HEK293T (cell line): ENCODE results near the gene FAM149B1.
A peak's percentile ranks its signal among the peaks of the same experiment; 100 is the strongest.

Source experiments
- CTCF ChIA-PET: fragments of 350-600 bp; formaldehyde crosslinking; extraction: SDS; loops from one replicate; lab custom pipeline; 2021; ENCODE audit warnings: antibody characterized with exemption, inconsistent platforms; lab: Yijun Ruan, JAX
- POLR2A ChIA-PET: fragments of 350-600 bp; formaldehyde crosslinking; extraction: SDS; loops from one replicate; lab custom pipeline; 2020; ENCODE audit warnings: antibody characterized with exemption, inconsistent platforms; lab: Yijun Ruan, JAX
- DNase-seq: peaks from one replicate; pipeline ENCODE4 v3.0.0; 2012; ENCODE audit warnings: mixed read lengths; ENCODE audit errors: extremely low spot score
- ARNT ChIP-seq: fragments of 450-650 bp; IDR thresholded peaks from 2 replicates; pipeline ENCODE4 v1.6.1; 2017; ENCODE audit warnings: mild to moderate bottlenecking
- BHLHE40 ChIP-seq: fragments of 450-650 bp; IDR thresholded peaks from 2 replicates; pipeline ENCODE4 v1.6.1; 2016; ENCODE audit warnings: mild to moderate bottlenecking, moderate library complexity, borderline replicate concordance
- CTBP1 ChIP-seq: fragments of 450-650 bp; IDR thresholded peaks from 2 replicates; pipeline ENCODE4 v1.6.1; 2016; ENCODE audit warnings: borderline replicate concordance
- ELF4 ChIP-seq: fragments of 450-650 bp; IDR thresholded peaks from 2 replicates; pipeline ENCODE4 v1.6.1; 2017; ENCODE audit warnings: antibody characterized with exemption
- FOXA1 ChIP-seq: fragments of 450-650 bp; IDR thresholded peaks from 2 replicates; pipeline ENCODE4 v1.6.1; 2016; ENCODE audit warnings: mild to moderate bottlenecking
- FOXK2 ChIP-seq: fragments of 450-650 bp; IDR thresholded peaks from 2 replicates; pipeline ENCODE4 v1.6.1; 2016; ENCODE audit warnings: mild to moderate bottlenecking
- FOXM1 ChIP-seq: fragments of 450-650 bp; IDR thresholded peaks from 2 replicates; pipeline ENCODE4 v1.6.1; 2017; ENCODE audit warnings: mild to moderate bottlenecking, borderline replicate concordance
- HDGF ChIP-seq: fragments of 450-650 bp; IDR thresholded peaks from 2 replicates; pipeline ENCODE4 v1.6.1; 2017; ENCODE audit warnings: antibody characterized with exemption, borderline replicate concordance
- L3MBTL2 ChIP-seq: fragments of 450-650 bp; conservative IDR thresholded peaks from 2 replicates; pipeline ENCODE4 v1.6.1; 2016; ENCODE audit warnings: mild to moderate bottlenecking
- LEF1 ChIP-seq: fragments of 450-650 bp; IDR thresholded peaks from 2 replicates; pipeline ENCODE4 v1.6.1; 2017; ENCODE audit warnings: mild to moderate bottlenecking, borderline replicate concordance
- NFRKB ChIP-seq: fragments of 450-650 bp; IDR thresholded peaks from 2 replicates; pipeline ENCODE4 v1.6.1; 2016; ENCODE audit warnings: mild to moderate bottlenecking, moderate library complexity
- SP1 ChIP-seq: fragments of 450-650 bp; IDR thresholded peaks from 2 replicates; pipeline ENCODE4 v1.6.1; 2017
- SUZ12 ChIP-seq: fragments of 450-650 bp; IDR thresholded peaks from 2 replicates; pipeline ENCODE4 v1.6.1; 2016; ENCODE audit warnings: mild to moderate bottlenecking
- TARDBP ChIP-seq: fragments of 450-650 bp; IDR thresholded peaks from 2 replicates; pipeline ENCODE4 v1.6.1; 2016
- ZNF384 ChIP-seq: fragments of 450-650 bp; IDR thresholded peaks from 2 replicates; pipeline ENCODE4 v1.6.1; 2016
- TF ChIP-seq, protein P1 (sequence below): fragments of 450-650 bp; IDR thresholded peaks from 2 replicates; pipeline ENCODE4 v1.6.1; 2016

Gene FAM149B1

GRCh38 chr10:73167783-73168464 is at the start of gene FAM149B1, which contains the start of gene ECD:
Gene FAM149B1, plus strand, starts transcription at chr10:73168119. Its CDS starts 221 bp downstream, at chr10:73168340.
Gene ECD, minus strand, starts transcription at chr10:73168008. Its CDS starts 4,071 bp downstream, at chr10:73163937.
- TF ChIP-seq ELF4: peak; percentile 73
- TF ChIP-seq, protein P1, sequence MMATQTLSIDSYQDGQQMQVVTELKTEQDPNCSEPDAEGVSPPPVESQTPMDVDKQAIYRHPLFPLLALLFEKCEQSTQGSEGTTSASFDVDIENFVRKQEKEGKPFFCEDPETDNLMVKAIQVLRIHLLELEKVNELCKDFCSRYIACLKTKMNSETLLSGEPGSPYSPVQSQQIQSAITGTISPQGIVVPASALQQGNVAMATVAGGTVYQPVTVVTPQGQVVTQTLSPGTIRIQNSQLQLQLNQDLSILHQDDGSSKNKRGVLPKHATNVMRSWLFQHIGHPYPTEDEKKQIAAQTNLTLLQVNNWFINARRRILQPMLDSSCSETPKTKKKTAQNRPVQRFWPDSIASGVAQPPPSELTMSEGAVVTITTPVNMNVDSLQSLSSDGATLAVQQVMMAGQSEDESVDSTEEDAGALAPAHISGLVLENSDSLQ: no peak
- TF ChIP-seq ZNF384: no peak
- no peak for TF ChIP-seq TARDBP
- TF ChIP-seq L3MBTL2: peak; percentile 34
- peak; percentile 89 for DNase-seq
- POLR2A ChIA-PET: interaction anchor here (0.7 to 2.3 kb wide), 9 partner anchors 10 to 78 kb away, joined by 3 to 13 read pairs (median 4); partner anchors contain the start of genes DNAJC9, NUDT13 and P4HA1
- CTCF ChIA-PET: interaction anchor here (1.4 kb wide), 1 partner anchor 9 kb away, joined by 7 read pairs; no protein-coding TSS in a partner anchor

DNA sequence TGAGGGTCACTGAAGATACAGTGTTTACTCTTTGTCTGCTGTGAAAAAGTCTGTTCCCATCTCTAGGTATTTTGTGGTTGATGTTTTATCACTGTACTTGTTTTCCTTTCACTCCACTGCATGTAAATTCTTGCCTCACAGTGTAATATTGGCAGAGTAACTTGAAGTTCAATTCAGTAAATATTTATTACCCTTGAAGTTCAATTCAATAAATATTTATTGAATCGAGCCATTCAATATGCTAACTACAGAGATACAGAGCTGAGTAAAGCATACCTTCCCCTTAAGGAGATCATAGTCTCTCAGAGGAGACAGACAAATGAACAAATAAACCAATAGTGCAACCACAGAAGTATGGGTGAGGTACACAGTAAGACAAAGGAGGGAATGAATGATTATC is 48.5 kb upstream of the FAM149B1 start:
- POLR2A ChIA-PET: no interaction called here
- no peak for TF ChIP-seq FOXK2
- TF ChIP-seq ARNT: no peak
- TF ChIP-seq SP1: no peak
- no peak for TF ChIP-seq ZNF384
- no peak for DNase-seq
- CTCF ChIA-PET: no interaction called here

DNA sequence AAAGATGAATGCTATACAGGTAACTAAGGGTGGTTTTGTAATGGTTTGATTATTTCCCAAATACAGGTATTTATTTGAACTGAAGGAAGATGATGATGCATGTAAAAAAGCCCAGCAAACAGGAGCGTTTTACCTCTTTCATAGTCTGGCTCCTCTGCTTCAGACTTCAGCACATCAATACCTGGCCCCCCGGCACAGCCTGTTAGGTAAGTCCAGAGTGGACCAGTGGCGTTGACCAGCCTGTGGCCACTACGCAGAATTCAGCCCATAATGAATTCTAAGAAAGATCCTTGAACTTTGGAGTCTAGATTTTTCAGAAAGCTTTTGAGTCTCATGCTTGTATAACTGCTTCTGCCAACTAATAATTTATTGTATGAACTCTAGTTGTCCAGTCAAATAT is 48.0 kb upstream of the FAM149B1 start:
- no peak for DNase-seq
- POLR2A ChIA-PET: no interaction called here
- no peak for TF ChIP-seq FOXK2
- no peak for TF ChIP-seq LEF1
- TF ChIP-seq, protein P1: no peak
- no peak for TF ChIP-seq SUZ12
- TF ChIP-seq TARDBP: no peak
- no peak for TF ChIP-seq BHLHE40
- TF ChIP-seq FOXM1: no peak
- no peak for TF ChIP-seq ARNT
- no peak for TF ChIP-seq NFRKB
- TF ChIP-seq FOXA1: no peak
- CTCF ChIA-PET: no interaction called here

- CTCF ChIA-PET: no interaction called here
- no peak for DNase-seq
- TF ChIP-seq ELF4: no peak
- no peak for TF ChIP-seq FOXM1
- TF ChIP-seq FOXA1: no peak
- no peak for TF ChIP-seq TARDBP
- no peak for TF ChIP-seq ARNT
- TF ChIP-seq ZNF384: no peak
- TF ChIP-seq HDGF: no peak
- TF ChIP-seq L3MBTL2: no peak
- no peak for TF ChIP-seq SUZ12
- TF ChIP-seq SP1: no peak
- TF ChIP-seq NFRKB: no peak
- TF ChIP-seq, protein P1: no peak
- TF ChIP-seq LEF1: no peak
- no peak for TF ChIP-seq FOXK2
- TF ChIP-seq CTBP1: no peak
- no peak for TF ChIP-seq BHLHE40
- POLR2A ChIA-PET: no interaction called here
Observed at GRCh38 chr10:73126343-73126742, 41.6 kb upstream of the FAM149B1 start.

DNA sequence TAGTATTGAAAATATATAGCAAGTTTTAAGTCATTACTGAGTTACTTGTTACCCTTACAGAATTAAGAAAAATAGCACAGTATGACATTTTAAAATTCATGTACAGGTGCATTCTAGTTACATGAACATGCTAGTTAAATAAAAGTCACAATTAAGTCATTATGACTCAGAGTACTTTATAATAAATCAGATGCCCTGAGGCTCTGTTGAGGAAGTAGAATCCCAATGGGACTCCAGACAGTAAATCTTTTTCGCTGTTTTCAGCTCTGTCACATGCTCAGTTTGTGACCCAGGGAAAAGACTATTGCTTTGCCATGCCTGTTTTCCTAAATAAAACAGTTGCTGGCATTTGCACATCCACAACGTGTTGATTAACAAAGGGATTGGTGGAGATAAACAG is 36.6 kb upstream of the FAM149B1 start:
- TF ChIP-seq, protein P1: peak; percentile 51
- TF ChIP-seq SP1 (no peak), HDGF (no peak)
- ChIA-PET CTCF (no interaction called here), POLR2A (interaction anchor here (0.9 to 1.1 kb wide), 2 partner anchors 34 to 116 kb away, joined by 3 read pairs; partner anchors contain the start of gene DNAJC9)
- no peak for DNase-seq

- POLR2A ChIA-PET: no interaction called here
- no peak for DNase-seq
- TF ChIP-seq ZNF384 (no peak), CTBP1 (no peak), ELF4 (no peak), NFRKB (no peak), L3MBTL2 (no peak), FOXK2 (no peak), ARNT (no peak), LEF1 (no peak), BHLHE40 (no peak), SP1 (no peak), TARDBP (no peak), HDGF (no peak)
- CTCF ChIA-PET: no interaction called here
Observed at GRCh38 chr10:73131913-73132686, 35.8 kb upstream of the FAM149B1 start.
